ENCODE measurements around the gene SMIM33.

Gene SMIM33

GRCh38 chr5:139470821-139471300 lies at the start of gene SMIM33:
Gene SMIM33 (plus strand): TSS chr5:139471004. CDS start chr5:139471122, 118 bp downstream.
- DNase-seq: peak; percentile 80

- DNase-seq: no peak
Observed at GRCh38 chr5:139422307-139422893, 48.4 kb upstream of the SMIM33 start.

- no peak for DNase-seq
Observed at GRCh38 chr5:139425497-139425896, 45.3 kb upstream of the SMIM33 start.

- no peak for DNase-seq
Observed at GRCh38 chr5:139426203-139426885, 44.5 kb upstream of the SMIM33 start.

GRCh38 chr5:139430015-139430414 lies 40.8 kb upstream of the SMIM33 start:
- no peak for DNase-seq

- no peak for DNase-seq
Observed at GRCh38 chr5:139431706-139432105, 39.1 kb upstream of the SMIM33 start.

- DNase-seq: no peak
Observed at GRCh38 chr5:139435676-139436075, 35.1 kb upstream of the SMIM33 start.

- DNase-seq: no peak
Observed at GRCh38 chr5:139438707-139439012, 32.1 kb upstream of the SMIM33 start.

- DNase-seq: peak; percentile 95
Observed at GRCh38 chr5:139439013-139439903, 31.5 kb upstream of the SMIM33 start, which contains the start of gene DNAJC18. Gene DNAJC18 (minus strand): TSS chr5:139439525. CDS start chr5:139439445, 80 bp downstream.

GRCh38 chr5:139440416-139440815 lies 30.4 kb upstream of the SMIM33 start:
- peak; percentile 33 for DNase-seq

- DNase-seq: peak; percentile 50
Observed at GRCh38 chr5:139443831-139444453, 26.9 kb upstream of the SMIM33 start.

- DNase-seq: no peak
Observed at GRCh38 chr5:139445325-139446170, 25.3 kb upstream of the SMIM33 start.

- peak; percentile 61 for DNase-seq
Observed at GRCh38 chr5:139446956-139447779, 23.6 kb upstream of the SMIM33 start.

- peak; percentile 54 for DNase-seq
Observed at GRCh38 chr5:139451176-139451575, 19.6 kb upstream of the SMIM33 start.

GRCh38 chr5:139451878-139452660 lies 18.7 kb upstream of the SMIM33 start:
- DNase-seq: peak; percentile 54

- DNase-seq: no peak
Observed at GRCh38 chr5:139453683-139454567, 16.9 kb upstream of the SMIM33 start.

GRCh38 chr5:139454568-139455290 lies 16.1 kb upstream of the SMIM33 start:
- no peak for DNase-seq

- DNase-seq: no peak
Observed at GRCh38 chr5:139456776-139457175, 14.0 kb upstream of the SMIM33 start.

GRCh38 chr5:139457241-139457640 lies 13.6 kb upstream of the SMIM33 start:
- no peak for DNase-seq

All from activated CD8-positive, alpha-beta memory T cell treated with anti-CD3 and anti-CD28 coated beads for 24 hours (primary cell).